WERI-Rb-1 (cell line): ENCODE results near the gene GAN.

Experiments used
- DNase-seq: peaks from one replicate; pipeline ENCODE4 v3.0.0-alpha.2; 2020
- H3K27ac ChIP-seq: fragments of 250-450 bp; sonication (Bioruptor Pico); 2 replicates; pipeline ENCODE4 v1.5.1; 2020; ENCODE audit warnings: mild to moderate bottlenecking, moderate library complexity
- H3K27me3 ChIP-seq: fragments of 250-450 bp; sonication (Bioruptor Pico); 2 replicates; pipeline ENCODE4 v1.5.1; 2021; ENCODE audit warnings: mild to moderate bottlenecking, low read depth, moderate library complexity; ENCODE audit not compliant: insufficient read depth, severe bottlenecking
- H3K36me3 ChIP-seq: fragments of 250-450 bp; sonication (Bioruptor Pico); 2 replicates; pipeline ENCODE4 v1.5.1; 2020; ENCODE audit warnings: mild to moderate bottlenecking, moderate library complexity
- H3K4me3 ChIP-seq: 2 replicates; pipeline ENCODE4 v1.5.1; 2011; ENCODE audit warnings: low read depth, mild to moderate bottlenecking, control low read depth, low read length
- H3K9me3 ChIP-seq: fragments of 250-450 bp; sonication (Bioruptor Pico); 2 replicates; pipeline ENCODE4 v1.5.1; 2021; ENCODE audit warnings: mild to moderate bottlenecking, moderate library complexity; ENCODE audit not compliant: severe bottlenecking
- CTCF ChIP-seq: IDR thresholded peaks from 2 replicates; pipeline ENCODE4 v1.5.1; 2011; ENCODE audit warnings: low read depth, mild to moderate bottlenecking, control low read depth, inconsistent platforms, low read length

GAN gene

GRCh38 chr16:81378049-81378448, 63.3 kb downstream of the GAN start:
- TF ChIP-seq CTCF: no peak
- Histone ChIP-seq H3K27me3 (no peaks in the 10 kb centered on the region), H3K4me3 (no peak overlapping the region), H3K36me3 (no peaks in the 10 kb centered on the region), H3K27ac (no peak overlapping the region), H3K9me3 (no peaks in the 10 kb centered on the region)
- DNase-seq: no peak

- Histone ChIP-seq H3K27me3 (no peaks in the 10 kb centered on the region), H3K4me3 (no peak overlapping the region), H3K9me3 (no peaks in the 10 kb centered on the region), H3K36me3 (no peaks in the 10 kb centered on the region), H3K27ac (no peak overlapping the region)
- no peak for DNase-seq
- no peak for TF ChIP-seq CTCF
Measured at GRCh38 chr16:81380932-81381331, 66.2 kb downstream of the GAN start.

- Histone ChIP-seq H3K4me3 (no peak overlapping the region), H3K27ac (no peak overlapping the region), H3K36me3 (no peaks in the 10 kb centered on the region), H3K27me3 (no peaks in the 10 kb centered on the region), H3K9me3 (no peaks in the 10 kb centered on the region)
- DNase-seq: no peak
- no peak for TF ChIP-seq CTCF
Measured at GRCh38 chr16:81384006-81384405, 69.2 kb downstream of the GAN start.

- no peaks in the 10 kb centered on the region for H3K27me3 ChIP-seq
- TF ChIP-seq CTCF: no peak
- no peak overlapping the region for H3K27ac ChIP-seq
- no peak for DNase-seq
- no peaks in the 10 kb centered on the region for H3K36me3 ChIP-seq
- H3K4me3 ChIP-seq: no peak overlapping the region
- no peaks in the 10 kb centered on the region for H3K9me3 ChIP-seq
Measured at GRCh38 chr16:81385031-81385756, 70.4 kb downstream of the GAN start.

- TF ChIP-seq CTCF: no peak
- no peak overlapping the region for H3K4me3 ChIP-seq
- DNase-seq: no peak
Measured at GRCh38 chr16:81388357-81388756, 73.6 kb downstream of the GAN start.

GRCh38 chr16:81390840-81391239, 76.1 kb downstream of the GAN start:
- no peaks in the 10 kb centered on the region for H3K9me3 ChIP-seq
- no peak for TF ChIP-seq CTCF
- H3K27ac ChIP-seq: no peak overlapping the region
- no peak overlapping the region for H3K4me3 ChIP-seq
- no peaks in the 10 kb centered on the region for H3K27me3 ChIP-seq
- peak; percentile 30 for DNase-seq
- no peaks in the 10 kb centered on the region for H3K36me3 ChIP-seq

More at GRCh38 chr16:81388357-81388756, 73.6 kb downstream of the GAN start:
- Histone ChIP-seq H3K36me3 (no peaks in the 10 kb centered on the region), H3K27me3 (no peaks in the 10 kb centered on the region), H3K9me3 (no peaks in the 10 kb centered on the region), H3K27ac (no peak overlapping the region)
